NCI-H2081 treated with DMSO at 0.1 percent for 48 hours (cell line): ENCODE measurements around the gene LRRC4C.
A peak's percentile ranks its signal among the peaks of the same experiment; 100 is the strongest.
"Not testable (repeated sequence)": the region's sequence is repeated elsewhere in the genome, so short reads cannot be mapped to it uniquely, and the experiment has no call there.

ENCODE experiments used
- DNase-seq: peaks from one replicate; lab custom pipeline; 2025; lab: John Stamatoyannopoulos, UW

The LRRC4C gene

DNA sequence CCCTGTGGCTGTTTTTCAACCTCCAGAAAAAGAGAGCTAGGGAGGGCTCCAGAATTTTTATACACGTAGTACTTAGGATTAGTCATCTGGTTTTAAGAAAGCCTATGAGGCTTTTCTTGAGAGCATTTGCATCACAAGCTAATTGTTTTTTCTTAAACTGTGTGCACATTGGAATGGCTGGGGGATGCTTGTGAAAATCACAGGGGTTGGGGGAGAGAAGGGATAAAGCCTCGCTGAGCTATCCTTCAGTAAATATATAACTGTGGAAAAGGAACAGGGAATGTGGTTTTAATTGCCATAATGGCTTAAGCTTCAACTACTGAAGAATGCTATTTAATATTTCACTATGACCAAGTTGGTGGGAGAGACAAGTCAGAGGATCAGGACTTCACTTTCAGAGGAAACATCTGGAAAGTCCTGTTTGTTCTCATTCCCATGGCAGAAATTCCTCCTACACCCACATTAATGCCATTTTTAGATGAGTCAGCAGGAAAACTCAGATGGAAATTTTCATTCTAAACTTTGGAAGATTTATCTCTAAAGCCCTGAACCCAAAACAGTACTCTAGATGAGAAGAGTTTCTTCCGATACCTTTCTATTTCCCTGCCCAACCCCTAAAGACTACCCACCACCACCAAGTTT lies 591.3 kb downstream of the LRRC4C start:
- DNase-seq = no peak

- DNase-seq = not testable (repeated sequence)
Measured at GRCh38 chr11:40857754-40858153, 601.7 kb downstream of the LRRC4C start.

DNA sequence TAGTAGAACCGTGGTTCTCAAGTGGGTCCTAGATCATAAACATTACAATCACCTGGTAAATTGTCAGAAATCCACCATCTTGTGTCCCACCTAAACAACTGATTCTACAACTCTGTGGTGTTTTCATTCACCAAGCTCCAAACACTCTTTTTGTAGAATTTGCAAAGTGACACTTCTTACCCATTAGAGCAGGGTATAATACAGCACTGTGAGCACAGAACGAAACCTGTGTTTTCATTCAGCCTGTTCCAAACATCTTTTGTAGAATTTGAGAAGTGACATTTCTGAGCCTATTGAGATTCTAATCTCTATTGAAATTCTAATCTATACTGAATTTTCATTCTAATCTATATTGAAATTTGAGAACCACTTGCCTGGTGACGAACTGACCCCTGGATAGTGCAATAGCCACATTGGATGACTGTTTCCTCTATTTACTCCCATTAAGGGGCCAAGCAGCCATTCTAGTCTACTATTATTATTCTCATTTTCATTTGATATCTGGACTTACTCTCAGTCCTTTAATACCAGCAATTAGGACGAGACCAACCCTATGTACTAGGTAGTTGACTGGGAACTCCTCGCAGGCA lies 616.6 kb downstream of the LRRC4C start:
- no peak for DNase-seq

- no peak for DNase-seq
Measured at GRCh38 chr11:40841231-40841630, 618.2 kb downstream of the LRRC4C start.

DNA sequence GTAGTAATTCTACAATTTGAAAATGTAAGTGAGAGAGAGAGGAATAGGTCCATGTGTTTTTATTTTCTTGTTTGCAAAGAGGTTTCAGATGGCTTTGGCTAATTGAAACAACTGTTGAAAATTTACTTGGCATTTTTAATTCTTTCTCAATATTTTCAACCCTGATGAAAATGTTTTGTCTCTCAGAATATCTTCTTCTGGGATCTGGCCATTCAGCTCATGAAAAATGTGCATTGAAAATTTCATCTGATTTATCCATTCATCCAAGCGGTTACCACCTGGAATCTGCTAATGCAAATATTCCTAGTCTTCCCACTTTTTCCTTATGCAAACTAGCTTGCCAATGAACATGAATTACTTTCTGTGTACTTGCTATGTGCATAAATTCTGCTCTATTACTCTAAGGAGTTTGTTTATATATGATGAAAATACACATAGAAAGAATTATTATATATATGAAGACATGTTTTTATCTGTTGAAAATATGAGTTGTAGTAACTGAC lies 621.2 kb downstream of the LRRC4C start:
- DNase-seq = no peak

DNA sequence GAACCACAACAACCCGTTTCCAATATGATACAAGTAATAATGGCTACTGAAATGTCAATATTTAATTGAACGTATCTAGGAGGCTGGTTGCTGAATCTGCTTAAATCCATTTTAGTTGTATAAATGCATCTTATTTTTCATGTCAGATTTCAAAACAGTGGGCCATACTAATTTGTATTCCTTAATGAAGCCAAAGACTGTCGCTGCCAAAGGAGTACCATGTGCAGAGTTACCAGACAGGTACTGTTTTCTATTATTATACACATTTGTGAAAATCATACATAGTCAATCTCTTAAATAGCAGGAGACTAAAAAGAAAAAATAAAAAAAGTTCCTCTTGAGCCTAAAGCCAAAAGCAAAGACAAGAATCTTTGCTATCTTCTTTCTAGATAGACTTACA lies 632.3 kb downstream of the LRRC4C start:
- DNase-seq = no peak

GRCh38 chr11:40826601-40827000 lies 632.9 kb downstream of the LRRC4C start:
- no peak for DNase-seq

DNA sequence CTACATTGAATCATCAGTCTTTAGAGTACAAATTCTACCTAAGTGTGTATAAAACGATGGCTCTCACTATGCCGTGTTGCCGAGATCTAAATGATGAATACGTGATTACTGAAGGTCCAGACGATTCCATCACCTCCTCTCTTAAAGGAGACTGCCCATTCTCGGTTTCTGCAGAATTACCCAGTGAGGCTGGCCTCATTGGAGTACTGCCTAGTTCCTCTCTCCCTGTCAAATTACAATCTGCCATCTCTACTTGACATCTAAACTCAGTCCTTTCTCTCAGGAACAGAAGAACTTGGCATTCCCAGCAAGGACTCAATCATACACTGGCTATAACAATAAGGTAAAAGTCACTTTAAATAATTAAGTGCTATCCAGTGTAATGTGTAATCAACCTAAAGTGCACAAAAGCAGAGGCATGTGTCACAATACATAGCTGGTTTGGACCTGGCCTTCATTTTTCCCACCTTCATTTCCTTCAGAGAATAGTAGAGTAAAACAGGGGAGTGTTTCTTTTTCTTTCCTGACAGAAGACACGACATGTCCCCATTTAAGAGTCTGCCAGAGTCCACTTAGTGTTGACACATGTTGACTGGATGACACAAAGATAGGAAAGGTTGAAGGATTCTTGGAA lies 634.1 kb downstream of the LRRC4C start:
- DNase-seq = no peak

DNA sequence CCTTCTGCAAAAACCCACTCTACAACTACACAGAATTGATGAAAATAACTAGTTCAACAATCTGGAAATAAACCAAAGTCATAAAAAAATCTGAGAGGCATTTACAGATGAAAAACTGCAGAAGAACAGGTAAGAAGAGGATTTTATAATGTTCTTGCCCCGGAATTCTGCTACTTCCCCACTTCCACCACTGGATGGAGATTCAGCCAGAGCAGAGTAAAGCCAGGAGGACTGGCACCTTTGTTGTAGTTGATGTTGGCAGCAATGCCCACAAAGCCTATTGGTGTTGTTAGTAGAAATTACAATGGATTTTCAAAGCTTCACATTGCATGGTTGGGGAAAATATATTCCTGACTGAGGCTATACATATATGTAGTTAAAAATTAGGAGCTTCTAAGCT lies 640.2 kb downstream of the LRRC4C start:
- no peak for DNase-seq

- no peak for DNase-seq
Measured at GRCh38 chr11:40816976-40817375, 642.5 kb downstream of the LRRC4C start.

DNA sequence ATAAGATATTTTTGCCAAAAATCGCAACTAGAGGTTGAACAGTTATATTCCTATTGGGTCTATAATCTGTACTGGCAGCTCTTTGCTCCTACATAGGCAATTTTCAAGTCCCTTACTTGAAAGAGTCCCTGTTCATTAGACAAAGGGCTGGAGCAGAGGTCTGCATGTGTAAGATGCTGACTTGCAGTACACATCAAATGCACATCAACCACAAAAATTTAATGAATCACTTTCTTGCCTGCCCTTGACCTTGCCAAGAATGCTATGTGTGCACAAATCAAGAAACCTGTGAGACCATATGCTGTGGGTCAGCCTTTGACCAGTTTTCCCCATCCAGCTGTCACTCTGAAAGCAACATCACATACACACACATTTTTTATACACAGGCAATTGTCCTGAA lies 661.5 kb downstream of the LRRC4C start:
- no peak for DNase-seq

DNA sequence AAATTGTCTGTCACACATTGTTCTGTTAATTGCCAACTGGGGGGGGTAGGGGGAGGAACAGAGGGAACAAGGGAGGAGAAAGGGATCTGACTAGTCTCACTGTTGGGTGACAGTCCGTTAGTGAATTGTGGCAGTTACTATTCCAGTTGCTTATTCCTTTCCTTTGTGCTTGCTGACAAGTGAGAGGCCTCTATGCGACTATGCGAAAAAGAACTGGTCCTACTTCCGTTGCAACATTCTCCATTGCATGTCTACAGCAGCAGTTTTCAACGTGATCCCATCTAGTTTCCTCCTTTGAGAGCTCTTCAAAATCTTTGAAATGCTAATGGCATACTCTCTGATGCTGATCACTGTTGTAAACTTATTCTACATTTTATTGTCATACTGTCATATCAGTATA lies 672.2 kb downstream of the LRRC4C start:
- no peak for DNase-seq

DNA sequence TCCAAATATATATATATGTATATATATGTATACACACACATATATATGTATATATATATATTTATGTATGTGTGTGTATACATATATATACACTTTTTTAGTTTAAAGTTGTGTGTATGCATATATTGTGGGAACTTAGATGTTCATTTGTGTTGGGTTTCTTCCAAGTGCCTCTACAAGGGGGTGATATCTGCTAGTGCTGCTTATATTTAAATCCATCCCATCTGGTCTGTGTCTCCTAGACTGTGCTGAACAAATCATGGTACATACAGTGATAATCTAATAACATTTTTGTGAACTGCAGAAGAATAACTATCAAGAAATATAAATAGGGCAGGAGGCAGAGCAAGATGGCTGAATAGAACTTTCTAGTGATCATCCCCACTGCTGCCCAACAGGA lies 696.4 kb downstream of the LRRC4C start:
- DNase-seq = no peak

- DNase-seq = no peak
Measured at GRCh38 chr11:40759341-40759740, 700.1 kb downstream of the LRRC4C start.

GRCh38 chr11:40754297-40754696 lies 705.2 kb downstream of the LRRC4C start:
- DNase-seq = no peak

GRCh38 chr11:40746282-40746681 lies 713.2 kb downstream of the LRRC4C start:
- no peak for DNase-seq

DNA sequence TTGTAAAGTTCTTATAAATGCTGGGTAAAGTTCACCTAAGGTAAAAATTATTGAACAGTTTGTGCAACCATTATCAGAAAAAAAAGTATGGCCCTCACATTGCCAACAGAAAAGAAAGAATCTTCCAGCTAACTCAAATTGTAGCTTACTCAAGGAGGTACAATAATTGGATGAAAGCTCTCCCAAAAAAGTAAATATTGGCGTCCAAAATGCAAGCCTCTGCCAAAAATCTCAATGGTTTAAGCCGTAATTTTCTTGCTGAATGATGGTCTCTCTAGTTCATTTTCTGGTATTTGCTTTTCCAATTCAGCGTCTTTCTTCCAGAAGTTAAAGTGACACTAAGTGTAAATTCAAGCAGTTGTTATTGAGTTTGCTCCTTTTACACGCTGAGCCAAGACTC lies 727.3 kb downstream of the LRRC4C start:
- peak; percentile 21 for DNase-seq

DNA sequence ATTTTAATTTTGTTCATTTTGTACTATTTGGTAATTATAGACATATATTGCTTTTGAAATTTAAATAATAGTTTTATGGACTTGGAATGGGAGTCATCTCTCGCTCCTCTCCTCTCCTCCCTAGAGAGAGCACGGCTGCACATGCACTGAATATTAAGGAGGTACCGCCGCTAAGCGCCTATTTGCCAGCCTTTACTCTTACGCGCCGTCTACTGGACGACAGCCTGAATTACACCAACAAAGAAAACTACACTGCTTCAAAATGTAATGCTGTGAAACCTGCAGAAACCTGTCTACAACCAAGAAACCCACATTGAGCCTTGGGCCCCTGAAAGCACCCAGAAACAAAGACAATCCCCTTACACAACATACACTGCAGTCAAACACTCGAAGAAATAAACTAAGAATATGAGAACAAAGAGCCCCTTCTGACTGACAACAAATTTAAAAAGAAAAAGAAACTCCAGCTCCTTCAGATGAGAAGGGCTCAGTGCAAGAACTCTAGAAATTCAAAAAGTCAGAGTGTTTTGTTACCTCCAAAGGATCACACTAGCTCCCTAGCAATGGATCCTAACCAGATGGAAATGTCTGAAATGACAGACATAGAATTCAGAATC lies 737.2 kb downstream of the LRRC4C start:
- no peak for DNase-seq

DNA sequence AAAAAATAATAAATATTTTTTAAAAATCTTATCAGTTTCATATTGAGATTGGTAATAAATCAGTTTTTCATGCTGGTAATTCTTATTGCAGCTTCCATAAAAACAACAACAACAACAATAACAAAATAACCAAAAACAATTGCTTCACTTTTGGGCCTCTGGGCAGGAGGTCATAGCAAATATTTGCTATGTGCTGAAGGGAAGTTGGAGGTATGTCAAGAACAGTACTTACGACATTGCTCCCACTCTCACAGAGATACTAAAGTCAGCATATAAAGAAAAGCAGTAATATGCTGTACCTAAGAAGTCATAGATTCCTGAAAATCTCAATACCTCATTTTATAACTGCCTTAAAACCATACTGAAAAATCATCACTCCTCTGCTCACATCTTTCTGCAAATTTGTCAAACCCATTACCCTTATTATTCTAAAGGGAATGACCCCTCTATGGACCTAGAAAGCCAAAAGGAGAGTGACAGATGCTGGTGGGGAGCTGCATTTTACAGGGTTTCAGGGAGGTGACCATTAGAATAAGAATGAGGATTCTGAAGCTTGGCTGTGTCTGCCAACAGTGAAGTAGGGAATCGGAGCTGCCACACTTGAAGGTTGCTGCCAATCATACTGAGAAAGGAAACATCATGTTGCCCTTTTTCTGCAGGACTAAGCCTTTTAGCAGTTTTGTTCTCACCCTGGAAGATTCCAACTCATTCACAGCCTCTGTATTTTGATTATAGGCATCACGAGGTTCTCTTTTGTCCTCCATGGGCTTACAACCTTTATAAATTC lies 742.9 kb downstream of the LRRC4C start:
- DNase-seq = no peak

GRCh38 chr11:40713083-40713482 lies 746.4 kb downstream of the LRRC4C start:
- DNase-seq = no peak

DNA sequence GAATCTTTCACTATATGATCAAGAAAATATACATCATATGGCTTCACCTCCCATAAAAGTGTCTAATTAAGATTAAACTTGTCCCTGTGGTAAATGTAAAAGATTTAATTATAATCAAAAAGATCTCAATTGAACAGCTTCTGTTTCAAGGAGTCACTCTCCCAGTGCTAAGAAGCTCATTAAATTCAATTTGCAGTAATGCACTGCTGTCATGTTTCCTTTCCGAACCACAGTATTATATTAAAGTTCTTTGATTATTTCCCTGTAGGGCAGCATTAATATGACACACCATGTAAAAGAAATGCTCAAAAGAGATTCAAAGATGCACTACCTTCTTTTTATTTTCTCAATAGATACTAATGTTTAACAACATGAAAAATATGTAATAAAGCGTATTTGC lies 758.4 kb downstream of the LRRC4C start:
- no peak for DNase-seq

GRCh38 chr11:40689823-40690222 lies 769.6 kb downstream of the LRRC4C start:
- no peak for DNase-seq
